IMR-90 (cell line): ENCODE results near the gene ATP6V0C. TPM values are rescaled to one million over a fixed set of nuclear protein-coding genes. Genes with fewer than 3 reads are reported as not detected.

Experiments
- ATAC-seq: fragments of 200-7000 bp; cut with Tn5 transposase; 2 replicates; pipeline ENCODE4 v1.9.1; 2020; ENCODE audit warnings: low read depth, mild to moderate bottlenecking, moderate library complexity
- BruUV-seq: library from RNA; stranded (reverse); fragments of 400-500 nt; replicated peaks from 2 replicates; lab custom pipeline; 2021; lab: Mats Ljungman, UMichigan
- CTCF ChIA-PET: fragments of 300-600 bp; formaldehyde crosslinking; extraction: SDS; loops from one replicate; lab custom pipeline; 2021; ENCODE audit warnings: antibody characterized with exemption; lab: Yijun Ruan, JAX
- POLR2A ChIA-PET: fragments of 300-600 bp; sonication (Branson Sonifier 250); formaldehyde crosslinking; loops from one replicate; lab custom pipeline; 2022; ENCODE audit warnings: antibody characterized with exemption; ENCODE audit not compliant: unreplicated experiment; lab: Charles Lee
- DNase-seq: peaks from one replicate; pipeline ENCODE4 v3.0.0; 2013
- H2AFZ ChIP-seq: replicated peaks from 2 replicates; pipeline ENCODE3; 2013; ENCODE audit warnings: low read length, mild to moderate bottlenecking; ENCODE audit not compliant: poor library complexity
- H2AK5ac ChIP-seq: 2 replicates; pipeline ENCODE4 v1.6.1; 2013; ENCODE audit warnings: low read depth, low read length, inconsistent platforms
- H2AK9ac ChIP-seq: replicated peaks from 2 replicates; pipeline ENCODE3; 2013; ENCODE audit warnings: mild to moderate bottlenecking, low read depth, low read length, moderate library complexity; ENCODE audit not compliant: poor library complexity
- H2BK120ac ChIP-seq: 2 replicates; pipeline ENCODE4 v1.6.1; 2013; ENCODE audit warnings: low read depth, low read length, inconsistent platforms
- H2BK15ac ChIP-seq: 3 replicates; pipeline ENCODE4 v1.6.1; 2013; ENCODE audit warnings: low read depth, low read length, inconsistent platforms
- H2BK20ac ChIP-seq: 2 replicates; pipeline ENCODE4 v1.6.1; 2013; ENCODE audit warnings: low read depth, mild to moderate bottlenecking, inconsistent platforms, low read length, moderate library complexity
- H2BK5ac ChIP-seq: 2 replicates; pipeline ENCODE4 v1.6.1; 2013; ENCODE audit warnings: mild to moderate bottlenecking, low read depth, low read length, inconsistent platforms; ENCODE audit not compliant: poor library complexity, severe bottlenecking
- H3K14ac ChIP-seq: replicated peaks from 2 replicates; pipeline ENCODE4 v1.6.1; 2013; ENCODE audit warnings: low read depth, low read length, inconsistent platforms
- H3K18ac ChIP-seq: 2 replicates; pipeline ENCODE4 v1.6.1; 2013; ENCODE audit warnings: low read depth, low read length, control low read depth
- H3K23ac ChIP-seq: 2 replicates; pipeline ENCODE4 v1.6.1; 2013; ENCODE audit warnings: low read depth, low read length, inconsistent platforms
- H3K27ac ChIP-seq: 2 replicates; pipeline ENCODE4 v1.5.1; 2013; ENCODE audit warnings: mild to moderate bottlenecking, control low read depth, low read length; ENCODE audit not compliant: insufficient read depth
- H3K27me3 ChIP-seq: 2 replicates; pipeline ENCODE4 v1.6.1; 2013; ENCODE audit warnings: low read length; ENCODE audit not compliant: control insufficient read depth, insufficient read depth
- H3K36me3 ChIP-seq: 2 replicates; pipeline ENCODE4 v1.6.1; 2013; ENCODE audit warnings: low read length, mixed read lengths; ENCODE audit not compliant: control insufficient read depth, insufficient read depth
- H3K4ac ChIP-seq: 2 replicates; pipeline ENCODE4 v1.6.1; 2013; ENCODE audit warnings: low read depth, low read length, inconsistent platforms
- H3K4me1 ChIP-seq: 2 replicates; pipeline ENCODE4 v1.6.1; 2013; ENCODE audit warnings: low read length, mixed read lengths; ENCODE audit not compliant: control insufficient read depth, insufficient read depth
- H3K4me2 ChIP-seq: 2 replicates; pipeline ENCODE4 v1.6.1; 2013; ENCODE audit warnings: low read depth, mild to moderate bottlenecking, control low read depth, low read length, moderate library complexity
- H3K4me3 ChIP-seq: 2 replicates; pipeline ENCODE4 v1.5.1; 2013; ENCODE audit warnings: low read depth, mild to moderate bottlenecking, control low read depth, low read length, moderate library complexity; ENCODE audit not compliant: insufficient read depth
- H3K56ac ChIP-seq: 2 replicates; pipeline ENCODE4 v1.6.1; 2013; ENCODE audit warnings: low read length, inconsistent platforms; ENCODE audit not compliant: insufficient read depth; ENCODE audit errors: extremely low read depth
- H3K79me1 ChIP-seq, 2 experiments: 2 replicates each; pipeline ENCODE4 v1.6.1; 2013; ENCODE audit warnings: low read length in 2 of 2, inconsistent platforms in 1 of 2, low read depth in 1 of 2
- H3K9ac ChIP-seq: 2 replicates; pipeline ENCODE4 v1.6.1; 2013; ENCODE audit warnings: low read depth, low read length, control low read depth
- H3K9me1 ChIP-seq: 2 replicates; pipeline ENCODE4 v1.6.1; 2013; ENCODE audit warnings: low read length, inconsistent platforms; ENCODE audit not compliant: insufficient read depth
- H3K9me3 ChIP-seq: 2 replicates; pipeline ENCODE4 v1.6.1; 2013; ENCODE audit warnings: low read length; ENCODE audit not compliant: control insufficient read depth, insufficient read depth
- H4K20me1 ChIP-seq: 2 replicates; pipeline ENCODE4 v1.6.1; 2013; ENCODE audit warnings: low read length, inconsistent platforms; ENCODE audit not compliant: insufficient read depth
- H4K5ac ChIP-seq: 2 replicates; pipeline ENCODE4 v1.6.1; 2013; ENCODE audit warnings: mild to moderate bottlenecking, low read depth, low read length, control low read depth
- H4K8ac ChIP-seq, 2 experiments: 2 replicates each; pipeline ENCODE4 v1.6.1; 2013; ENCODE audit warnings: low read depth in 2 of 2, low read length in 2 of 2, control low read depth in 1 of 2, inconsistent platforms in 1 of 2
- H4K91ac ChIP-seq: 2 replicates; pipeline ENCODE4 v1.6.1; 2013; ENCODE audit warnings: low read depth, low read length, inconsistent platforms; ENCODE audit not compliant: insufficient read depth
- BHLHE40 ChIP-seq: fragments of 150-350 bp; IDR thresholded peaks from 2 replicates; pipeline ENCODE4 v1.6.1; 2016; ENCODE audit warnings: mild to moderate bottlenecking, low read depth, low read length
- CHD1 ChIP-seq: IDR thresholded peaks from 2 replicates; pipeline ENCODE4 v1.6.1; 2012; ENCODE audit warnings: low read depth, low read length, improper control_type of control experiment
- MAFK ChIP-seq: IDR thresholded peaks from 2 replicates; pipeline ENCODE4 v1.6.1; 2012; ENCODE audit warnings: low read depth, low read length, improper control_type of control experiment
- RCOR1 ChIP-seq: IDR thresholded peaks from 2 replicates; pipeline ENCODE4 v1.6.1; 2012; ENCODE audit warnings: mild to moderate bottlenecking, low read length, improper control_type of control experiment; ENCODE audit not compliant: insufficient replicate concordance
- RFX5 ChIP-seq: IDR thresholded peaks from 2 replicates; pipeline ENCODE4 v1.8.0; 2012; ENCODE audit warnings: low read depth, mild to moderate bottlenecking, low read length, moderate library complexity
- WGBS, 2 experiments: methylation state at CpG; one replicate each; pipeline versions ENCODE4 v1.1.5 to v1.1.7; 2013; ENCODE audit warnings: missing lambda C conversion rate in 2 of 2; ENCODE audit not compliant: insufficient read length in 1 of 2; ENCODE audit errors: extremely low coverage in 2 of 2; 5-methylcytosine and 5-hydroxymethylcytosine counted together
- dilution Hi-C: fragments of 300-500 bp; cut with HindIII; formaldehyde crosslinking; loops from one replicate; pipeline ENCODE4 v1.14.3; 2018; ENCODE audit warnings: low sequenced_read_pairs; ENCODE audit not compliant: unreplicated experiment
- in situ Hi-C: fragments of 300-500 bp; cut with MboI; formaldehyde crosslinking; loops from 3 replicates; pipeline ENCODE4 v1.14.3; 2019; ENCODE audit warnings: low sequenced_read_pairs, inconsistent platforms, mixed read lengths
- intact Hi-C: fragments of 100-400 bp; cut with micrococcal nuclease; formaldehyde crosslinking; loops from 2 replicates; pipeline ENCODE4 v1.10.0; 2022
- polyA plus RNA-seq, 3 experiments: library from polyadenylated mRNA; depleted of rRNA; stranded (reverse); fragments of >200 nt; gene quantifications; 2 replicates each; pipeline ENCODE4 v1.2.3, GENCODE V29; 2012; ENCODE audit warnings: low replicate concordance in 1 of 3
- total RNA-seq: library from RNA; depleted of rRNA; stranded (reverse); fragments of >200 nt; gene quantifications from 2 replicates; pipeline ENCODE4 v1.2.3, GENCODE V29; 2012
- TF ChIP-seq, protein P1 (sequence below): fragments of 150-350 bp; IDR thresholded peaks from 2 replicates; pipeline ENCODE4 v1.6.1; 2017; ENCODE audit warnings: mild to moderate bottlenecking, antibody characterized with exemption, low read length, low read depth

The ATP6V0C gene
- total and polyA plus RNA-seq, 2 of the 4 experiments (the other 2 are of a cell fraction), result 8.4 to 107 TPM

- H3K4ac ChIP-seq, result no peak overlapping the region
- no peak overlapping the region for H3K56ac ChIP-seq
- POLR2A ChIA-PET, result no interaction called here
- no peak overlapping the region for H2BK5ac ChIP-seq
- H4K5ac ChIP-seq, result no peak overlapping the region
- no peak overlapping the region for H3K4me3 ChIP-seq
- H2AK5ac ChIP-seq, result no peak overlapping the region
- H2BK120ac ChIP-seq, result no peak overlapping the region
- H3K23ac ChIP-seq, result no peak overlapping the region
- no peaks in the 10 kb centered on the region for H3K27me3 ChIP-seq
- 57% methylated on average over 2 of the region's 7 CpGs; no CpG with 5 or more reads in 1 of the 2 experiments for WGBS, 2 experiments
- no peak overlapping the region for H3K27ac ChIP-seq
- in situ Hi-C loops, result no loop called here
- no peak overlapping the region for H2BK15ac ChIP-seq
- H4K20me1 ChIP-seq, result peaks cover 16% of the 10 kb centered on the region
- no peak overlapping the region for H4K8ac ChIP-seq
- no peak overlapping the region for H2AFZ ChIP-seq
- no peaks in the 10 kb centered on the region for H3K9me3 ChIP-seq
- TF ChIP-seq RCOR1, result no peak
- TF ChIP-seq BHLHE40, result no peak
- no peak for TF ChIP-seq MAFK
- no peak for TF ChIP-seq RFX5
- no peak for TF ChIP-seq CHD1
- TF ChIP-seq, protein P1, sequence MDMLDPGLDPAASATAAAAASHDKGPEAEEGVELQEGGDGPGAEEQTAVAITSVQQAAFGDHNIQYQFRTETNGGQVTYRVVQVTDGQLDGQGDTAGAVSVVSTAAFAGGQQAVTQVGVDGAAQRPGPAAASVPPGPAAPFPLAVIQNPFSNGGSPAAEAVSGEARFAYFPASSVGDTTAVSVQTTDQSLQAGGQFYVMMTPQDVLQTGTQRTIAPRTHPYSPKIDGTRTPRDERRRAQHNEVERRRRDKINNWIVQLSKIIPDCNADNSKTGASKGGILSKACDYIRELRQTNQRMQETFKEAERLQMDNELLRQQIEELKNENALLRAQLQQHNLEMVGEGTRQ, result no peak
- peak overlapping the region; percentile 33 for H2AK9ac ChIP-seq
- H3K36me3 ChIP-seq, result no peaks in the 10 kb centered on the region
- dilution Hi-C loops, result no loop called here
- no peak for ATAC-seq
- CTCF ChIA-PET, result no interaction called here
- no peak overlapping the region for H4K91ac ChIP-seq
- H3K4me2 ChIP-seq, result no peak overlapping the region
- H3K4me1 ChIP-seq, result peaks cover 16% of the 10 kb centered on the region
- H2BK20ac ChIP-seq, result no peak overlapping the region
- BruUV-seq, result no TSS peak
- H3K18ac ChIP-seq, result no peak overlapping the region
- intact Hi-C loops, result no loop called here
- DNase-seq, result no peak
- H3K9me1 ChIP-seq, result 0 out of 2 replicates have a peak, but pooled peaks cover 6% of the 10 kb centered on the region
- H3K79me1 ChIP-seq, result peaks cover 29 to 72% of the 10 kb centered on the region in 2 experiments
- H3K9ac ChIP-seq, result no peak overlapping the region
- H3K14ac ChIP-seq, result no peak overlapping the region
Observed at GRCh38 chr16:2481676-2482075, 32.1 kb upstream of the ATP6V0C start.
